Activated T-cell treated with anti-CD3 and anti-CD28 coated beads for 24 hours (primary cell): ENCODE results near the gene NEDD4L.

Experiments used
- DNase-seq: peaks from one replicate; pipeline ENCODE4 v3.0.0-alpha.2; 2020; ENCODE audit warnings: low read depth

Gene NEDD4L

GRCh38 chr18:58211510-58211909 is 167.5 kb downstream of the NEDD4L start:
- no peak for DNase-seq

GRCh38 chr18:58212274-58212673 is 168.2 kb downstream of the NEDD4L start:
- no peak for DNase-seq

- no peak for DNase-seq
Observed at GRCh38 chr18:58213440-58213839, 169.4 kb downstream of the NEDD4L start.

DNA sequence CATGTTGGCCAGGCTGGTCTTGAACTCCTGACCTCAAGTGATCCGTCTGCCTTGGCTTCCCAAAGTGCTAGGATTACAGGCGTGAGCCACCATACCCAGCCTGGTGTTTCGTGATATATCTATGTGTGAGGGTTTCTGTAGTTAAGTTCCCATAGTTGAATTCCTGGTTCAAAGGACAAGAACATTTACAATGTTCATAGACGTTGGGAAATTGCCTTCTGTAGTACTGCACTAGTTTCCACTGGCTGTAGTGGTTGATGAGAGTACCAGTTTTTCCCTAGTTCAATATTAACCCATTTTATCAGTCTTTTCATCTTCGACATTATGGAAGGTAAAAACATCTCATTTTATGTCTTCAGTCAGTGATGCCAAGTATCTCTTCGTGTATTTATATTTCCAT is 171.0 kb downstream of the NEDD4L start:
- no peak for DNase-seq

DNA sequence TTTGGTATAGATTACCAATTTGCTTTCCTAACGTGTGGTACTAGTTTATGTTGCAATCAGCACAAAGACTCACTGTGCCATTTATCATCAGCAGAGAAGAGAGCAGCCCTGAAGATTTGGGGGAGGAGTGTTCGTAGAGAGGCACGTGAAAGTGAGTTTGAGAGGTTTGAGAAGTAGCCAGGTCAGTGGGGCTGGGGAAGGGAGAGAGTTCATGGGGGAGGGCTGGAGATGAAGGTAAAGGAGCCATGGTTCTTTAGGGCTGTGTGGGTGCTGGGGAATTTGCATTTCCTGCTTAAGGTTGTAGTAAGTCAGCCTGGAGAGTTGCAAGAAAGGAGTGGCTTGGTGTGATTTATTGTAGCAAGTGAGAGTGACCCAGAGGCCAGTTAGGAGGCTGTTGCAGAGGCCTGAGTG is 172.1 kb downstream of the NEDD4L start:
- no peak for DNase-seq

DNA sequence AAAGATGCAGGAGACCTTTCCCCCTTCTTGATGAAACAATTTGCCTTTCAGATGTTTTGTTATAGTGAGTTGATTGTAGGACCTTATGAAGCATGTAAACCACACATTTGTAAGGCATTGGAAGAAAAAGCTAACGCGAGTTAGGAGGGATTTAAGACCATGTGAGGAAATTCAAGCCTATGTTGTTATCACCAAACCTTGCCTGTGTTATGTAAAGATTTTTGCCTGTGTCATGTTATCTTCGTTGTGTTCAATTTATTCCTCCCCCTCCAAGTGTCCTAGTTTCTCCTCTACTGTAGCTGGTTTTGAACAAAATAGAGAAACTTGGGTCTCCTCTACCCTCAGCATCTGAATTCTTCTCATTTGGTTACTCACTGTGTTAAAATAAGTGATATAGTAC is 173.0 kb downstream of the NEDD4L start:
- DNase-seq = no peak

DNA sequence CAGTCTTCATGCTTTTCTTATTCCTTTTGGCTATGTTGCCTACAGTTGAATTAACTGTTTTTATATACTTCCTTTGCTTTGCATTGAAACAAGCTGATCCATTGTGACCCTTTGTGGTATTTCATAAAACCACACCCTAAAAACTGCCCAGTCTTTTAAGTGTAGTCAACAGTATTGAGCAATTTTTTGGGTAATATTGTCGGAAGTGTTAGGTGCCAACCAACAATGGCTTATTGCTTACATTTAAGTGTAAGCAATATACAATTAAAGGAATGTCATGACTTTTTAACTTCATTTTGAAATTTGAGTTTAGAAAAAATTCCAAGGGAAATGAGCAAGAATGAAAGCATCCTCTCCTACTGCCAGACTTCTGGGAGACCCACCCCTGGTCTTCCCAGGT is 174.1 kb downstream of the NEDD4L start:
- DNase-seq = no peak

DNA sequence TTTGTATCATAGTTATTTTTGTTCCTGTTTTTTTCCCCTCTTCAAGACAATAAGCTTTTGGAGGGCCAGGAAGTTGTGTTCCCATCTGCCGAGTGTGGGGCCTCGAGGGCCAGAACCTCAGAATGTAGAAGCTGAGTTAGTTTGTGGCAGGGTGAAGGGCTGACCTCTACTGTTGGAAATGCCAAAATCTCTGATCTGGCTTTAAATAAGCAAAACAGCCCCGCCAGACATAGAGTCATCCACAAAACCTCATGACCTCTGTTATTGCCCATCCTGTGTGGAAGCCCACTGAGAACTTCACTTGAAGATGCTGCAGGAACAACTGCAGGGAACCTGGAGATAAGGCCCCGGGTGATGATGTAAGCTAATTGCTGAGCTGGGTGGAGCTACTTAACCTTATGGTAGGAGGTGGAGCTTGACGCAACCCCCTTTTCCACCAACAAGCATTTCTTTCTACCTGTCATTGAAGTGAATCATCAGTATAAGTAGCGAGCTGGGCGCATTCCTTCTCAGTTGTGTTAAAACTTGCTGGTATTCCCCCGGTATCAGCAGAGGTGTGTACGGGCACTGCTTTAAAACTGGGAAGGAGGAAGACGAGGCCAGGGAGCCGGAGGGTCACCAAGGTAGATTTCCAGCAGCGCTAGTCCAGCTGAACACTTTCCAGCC is 177.2 kb downstream of the NEDD4L start:
- DNase-seq = no peak

DNA sequence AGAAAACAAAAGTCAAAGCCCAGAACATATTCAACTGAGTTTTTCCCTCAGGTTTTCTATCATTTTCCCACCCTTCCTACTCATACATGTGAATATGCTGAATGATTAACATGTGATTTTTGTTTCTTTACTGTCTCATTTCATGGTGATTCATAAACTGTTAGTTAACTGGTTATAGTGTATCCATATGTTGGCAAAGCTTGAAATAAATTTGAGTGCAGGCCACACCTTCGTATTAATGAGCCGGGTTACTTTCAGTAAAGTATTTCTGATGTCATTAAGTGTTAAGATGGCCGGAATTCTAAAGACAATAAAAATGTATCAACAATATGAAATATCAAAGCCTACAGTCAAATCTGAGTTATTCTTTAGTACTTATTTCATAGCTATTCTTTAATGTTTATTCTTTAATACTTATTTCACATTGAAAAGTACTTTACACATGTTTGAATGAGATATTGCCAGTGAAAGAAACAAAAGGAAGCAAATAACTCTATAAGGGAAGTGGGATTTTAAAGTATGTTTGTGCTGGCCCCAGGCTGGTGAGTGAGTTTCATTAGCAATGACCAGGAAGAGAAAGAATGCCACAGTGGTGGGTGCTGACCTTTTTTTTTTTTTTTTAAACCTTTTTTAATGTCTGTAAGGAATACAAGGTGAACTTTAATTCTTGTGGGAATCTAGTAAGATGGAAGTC is 178.6 kb downstream of the NEDD4L start:
- no peak for DNase-seq

GRCh38 chr18:58223717-58224424 is 179.8 kb downstream of the NEDD4L start:
- no peak for DNase-seq

- DNase-seq = no peak
Observed at GRCh38 chr18:58224425-58224750, 180.4 kb downstream of the NEDD4L start.

DNA sequence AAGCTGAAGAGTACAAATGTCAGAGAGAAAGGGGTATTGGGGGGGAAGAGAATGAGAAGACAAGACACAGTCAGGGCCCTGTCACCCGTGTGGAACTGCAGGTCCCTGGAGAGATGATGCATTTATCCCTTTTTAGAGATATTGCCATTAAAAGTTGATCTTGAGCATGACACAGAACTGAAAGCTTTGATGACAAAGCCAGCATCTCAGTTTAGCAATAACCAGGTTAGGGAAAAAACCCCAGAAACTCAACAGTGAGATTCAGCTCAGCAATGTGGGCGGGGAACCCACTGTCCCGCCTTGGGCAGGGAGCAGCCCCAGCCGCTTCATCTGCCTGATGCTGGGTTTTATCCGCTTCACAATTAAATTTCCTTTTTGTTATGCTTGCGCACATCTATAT is 181.1 kb downstream of the NEDD4L start:
- no peak for DNase-seq

DNA sequence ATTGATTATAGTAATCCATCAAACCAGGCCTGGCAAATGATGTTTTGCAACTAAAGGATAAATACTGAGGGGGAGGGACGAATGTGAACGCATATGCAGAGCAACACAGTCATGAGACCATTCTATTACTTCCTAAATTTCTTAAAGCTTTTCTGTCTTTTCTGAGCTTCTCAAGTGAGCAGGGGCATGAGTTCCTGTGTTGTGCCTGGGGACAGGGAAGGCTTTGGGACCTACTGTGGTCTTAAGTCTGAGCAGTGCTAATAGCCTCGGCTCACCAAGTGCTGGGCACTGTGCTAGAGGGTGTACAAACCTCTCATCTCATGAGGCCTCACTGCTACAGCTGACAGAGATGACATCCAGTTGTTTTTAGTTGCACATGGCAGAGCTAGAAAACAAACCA is 182.4 kb downstream of the NEDD4L start:
- DNase-seq = no peak

- no peak for DNase-seq
Observed at GRCh38 chr18:58227361-58227930, 183.4 kb downstream of the NEDD4L start.

- no peak for DNase-seq
Observed at GRCh38 chr18:58228176-58228575, 184.2 kb downstream of the NEDD4L start.

- DNase-seq = no peak
Observed at GRCh38 chr18:58228762-58229161, 184.7 kb downstream of the NEDD4L start.

GRCh38 chr18:58229162-58229561 is 185.1 kb downstream of the NEDD4L start:
- DNase-seq = no peak

GRCh38 chr18:58230438-58231179 is 186.6 kb downstream of the NEDD4L start:
- no peak for DNase-seq

DNA sequence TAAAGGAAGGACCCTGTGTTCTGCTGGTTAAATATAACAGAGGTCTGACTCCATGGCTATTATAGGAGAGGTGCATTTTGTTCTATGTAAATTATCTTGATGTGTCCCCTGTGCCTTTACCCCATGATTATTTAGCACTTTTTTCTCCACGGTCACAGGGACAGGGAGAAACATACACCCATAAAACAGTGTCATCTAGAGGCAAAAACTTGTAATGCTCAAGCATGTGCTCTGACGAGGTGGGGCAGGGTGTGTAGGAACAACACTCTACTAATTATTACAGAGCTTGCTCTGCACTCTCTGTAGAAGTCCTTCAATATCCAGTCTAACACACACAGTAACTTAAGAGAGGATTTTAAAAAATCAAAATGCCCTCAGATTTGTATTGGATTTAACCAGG is 187.9 kb downstream of the NEDD4L start:
- no peak for DNase-seq

DNA sequence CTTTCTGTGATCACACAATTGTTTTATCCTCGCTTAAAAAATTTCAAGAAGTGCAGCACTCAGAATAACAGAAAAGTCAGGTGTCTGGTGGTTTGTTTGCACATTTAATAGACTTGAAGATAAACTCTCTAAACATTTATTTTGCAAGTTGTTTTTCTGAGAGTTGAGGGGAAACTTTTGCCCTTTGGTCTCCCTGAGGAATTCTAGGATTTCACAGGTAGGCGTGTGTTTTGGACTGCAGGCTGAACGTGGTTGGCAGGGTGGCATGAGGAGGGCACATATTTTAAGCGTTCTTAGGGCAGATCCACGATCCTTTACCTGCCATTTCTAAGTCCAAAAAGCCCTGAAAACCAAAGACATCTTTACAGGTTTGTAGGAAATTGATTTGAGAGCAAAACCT is 188.6 kb downstream of the NEDD4L start:
- no peak for DNase-seq

DNA sequence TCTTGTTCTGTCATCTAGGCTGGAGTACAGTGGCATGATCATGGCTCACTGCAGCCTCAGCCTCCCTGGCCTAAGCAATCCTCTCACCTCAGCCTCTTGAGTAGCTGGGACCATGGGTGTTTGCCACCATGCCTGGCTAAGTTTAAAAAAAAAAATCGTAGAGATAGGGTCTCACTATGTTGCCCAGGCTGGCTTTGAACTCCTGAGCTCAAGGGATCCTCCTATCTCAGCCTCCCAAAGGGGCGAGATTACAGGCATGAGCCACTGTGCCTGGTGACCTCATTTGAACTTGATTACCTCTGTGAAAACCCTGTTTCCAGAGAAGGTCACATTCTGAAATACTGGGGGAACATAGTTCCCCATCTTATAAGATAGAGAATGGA is 190.3 kb downstream of the NEDD4L start:
- DNase-seq = no peak

DNA sequence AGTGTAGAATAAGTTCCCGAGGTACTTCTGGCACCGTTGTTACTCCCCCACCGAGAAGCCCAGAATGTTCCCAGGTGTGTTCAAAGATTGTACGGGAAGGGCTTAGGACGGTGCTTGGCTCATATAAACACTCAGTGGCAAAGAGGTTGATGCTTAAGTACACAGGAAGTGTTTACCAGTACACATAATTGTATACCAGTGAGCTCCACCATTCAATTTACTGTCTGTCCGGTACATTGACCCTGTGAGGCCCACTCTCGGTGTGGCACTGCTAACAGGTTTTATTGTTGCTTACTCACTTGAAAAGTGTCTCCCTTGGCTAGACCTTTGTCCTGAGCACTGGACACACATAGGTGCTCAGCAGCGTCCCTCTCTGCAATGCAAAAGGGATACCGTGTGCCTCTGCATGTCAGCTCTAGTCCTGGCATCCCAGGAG is 191.0 kb downstream of the NEDD4L start:
- no peak for DNase-seq
